Stomach (tissue), 9 donors: Measurements from ENCODE around the gene FBXL17. TPM values are rescaled to one million over a fixed set of nuclear protein-coding genes. Genes with fewer than 3 reads are reported as not detected.

Experiments
- DNase-seq, 2 donors: peaks; one replicate each; pipeline versions ENCODE4 v3.0.0 to v3.0.0-alpha.2; 2013 to 2019
- H3K27ac ChIP-seq, 5 donors: fragments of 200-600 bp in 4 of 5; sonication (generic) in 4 of 5; one replicate each; pipeline ENCODE4 v1.5.1; 2013 to 2019; ENCODE audit warnings: mild to moderate bottlenecking in 1 of 5, moderate library complexity in 1 of 5
- H3K27me3 ChIP-seq, 3 donors: fragments of 200-600 bp; sonication (generic); one replicate each; pipeline ENCODE4 v1.5.1; 2017 to 2019; ENCODE audit warnings: mixed run types in 1 of 3
- H3K36me3 ChIP-seq, 4 donors: fragments of 200-600 bp; sonication (generic); 1 replicate in 3 of 4; 2 replicates in 1 of 4; pipeline ENCODE4 v1.5.1; 2016 to 2019
- H3K4me1 ChIP-seq, 4 donors: fragments of 200-600 bp; sonication (generic); one replicate each; pipeline ENCODE4 v1.5.1; 2016 to 2019
- H3K4me3 ChIP-seq, 4 donors: fragments of 200-600 bp; sonication (generic) in 3 of 4; one replicate each; pipeline ENCODE4 v1.5.1; 2016 to 2019; ENCODE audit warnings: mild to moderate bottlenecking in 1 of 4
- H3K9me3 ChIP-seq, 4 donors: fragments of 200-600 bp; sonication (generic); one replicate each; pipeline ENCODE4 v1.5.1; 2016 to 2019
- EP300 ChIP-seq: sonication (generic); formaldehyde crosslinking; IDR thresholded peaks from one replicate; pipeline ENCODE4 v1.6.1; 2017; ENCODE audit warnings: antibody characterized with exemption
- POLR2A ChIP-seq, 4 donors: fragments of 450-650 bp; IDR thresholded peaks; one replicate each; pipeline ENCODE4 v1.6.1; 2016; ENCODE audit warnings: antibody characterized with exemption in 4 of 4, control low read depth in 2 of 4, mild to moderate bottlenecking in 1 of 4, moderate library complexity in 1 of 4
- POLR2AphosphoS5 ChIP-seq, 3 donors: sonication (generic); formaldehyde crosslinking; IDR thresholded peaks; one replicate each; pipeline ENCODE4 v1.6.1; 2016; ENCODE audit warnings: antibody characterized with exemption in 3 of 3
- WGBS, 5 donors: extraction: QIAGEN DNeasy Blood & Tissue Kit in 3 of 5; methylation state at CpG; one replicate each; pipeline versions ENCODE4 v1.1.5 to v1.1.7; 2013 to 2018; 5-methylcytosine and 5-hydroxymethylcytosine counted together
- intact Hi-C: fragments of 100-400 bp; cut with DNase I; formaldehyde crosslinking; loops from one replicate; pipeline ENCODE4 v1.15.1; 2023; ENCODE audit warnings: low total_unique reads
- polyA plus RNA-seq, 3 donors: library from polyadenylated mRNA; stranded (reverse); fragments of 200-250 nt; gene quantifications; one replicate each; pipeline ENCODE4 v1.2.3, GENCODE V29; 2013
- total RNA-seq, 5 donors: library from RNA; depleted of rRNA; stranded (reverse); fragments of >200 nt; gene quantifications; one replicate each; pipeline versions ENCODE4 v1.1.0 to v1.2.3, GENCODE V29; 2014 to 2016
- TF ChIP-seq, protein P1 (sequence below), 7 experiments: fragments of 450-650 bp in 4 of 7; fragments of 200-600 bp in 3 of 7; sonication (generic) in 3 of 7; IDR thresholded peaks; one replicate each; pipeline ENCODE4 v1.5.1; 2016 to 2019; ENCODE audit warnings: antibody characterized with exemption in 7 of 7, control low read depth in 2 of 7, mild to moderate bottlenecking in 1 of 7
- donor health status: healthy with polysubstance abuse.
- donor health status: Bipolar disorder and iron deficiency.
- donor health status: healthy.

The FBXL17 gene
- total and polyA plus RNA-seq, 8 donors: 3.8 to 28.0 (median 14.4) TPM

DNA sequence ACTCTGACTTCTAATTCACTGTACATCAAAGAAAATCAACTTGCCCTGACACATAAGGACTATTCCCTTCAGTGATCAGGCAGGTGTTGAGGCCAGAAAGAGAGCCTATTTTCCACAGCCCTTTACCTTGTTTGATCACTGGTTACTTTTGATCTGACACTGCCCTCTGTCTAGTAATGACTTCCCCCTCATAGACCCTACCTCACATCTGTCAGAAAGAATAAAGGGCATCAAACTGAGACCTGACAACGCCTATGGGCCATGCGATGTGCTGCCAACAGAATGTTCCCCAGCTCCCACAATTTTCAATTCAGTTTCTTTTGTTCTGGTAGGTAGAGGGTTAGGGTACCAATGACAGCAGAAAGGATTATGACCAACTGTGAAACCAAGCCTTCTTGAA is 47.7 kb downstream of the FBXL17 start:
- Histone ChIP-seq H3K4me3 (no peak overlapping the region), H3K36me3 (peaks cover 0 to 5% (median 2%) of the 10 kb centered on the region in 4 donors), H3K27ac (no peak overlapping the region), H3K27me3 (no peaks in the 10 kb centered on the region), H3K9me3 (no peaks in the 10 kb centered on the region), H3K4me1 (peaks cover 0 to 5% (median 0%) of the 10 kb centered on the region in 4 donors)
- TF ChIP-seq POLR2AphosphoS5 (IDR thresholded peaks at IDR 0.05): no peak
- TF ChIP-seq, protein P1, sequence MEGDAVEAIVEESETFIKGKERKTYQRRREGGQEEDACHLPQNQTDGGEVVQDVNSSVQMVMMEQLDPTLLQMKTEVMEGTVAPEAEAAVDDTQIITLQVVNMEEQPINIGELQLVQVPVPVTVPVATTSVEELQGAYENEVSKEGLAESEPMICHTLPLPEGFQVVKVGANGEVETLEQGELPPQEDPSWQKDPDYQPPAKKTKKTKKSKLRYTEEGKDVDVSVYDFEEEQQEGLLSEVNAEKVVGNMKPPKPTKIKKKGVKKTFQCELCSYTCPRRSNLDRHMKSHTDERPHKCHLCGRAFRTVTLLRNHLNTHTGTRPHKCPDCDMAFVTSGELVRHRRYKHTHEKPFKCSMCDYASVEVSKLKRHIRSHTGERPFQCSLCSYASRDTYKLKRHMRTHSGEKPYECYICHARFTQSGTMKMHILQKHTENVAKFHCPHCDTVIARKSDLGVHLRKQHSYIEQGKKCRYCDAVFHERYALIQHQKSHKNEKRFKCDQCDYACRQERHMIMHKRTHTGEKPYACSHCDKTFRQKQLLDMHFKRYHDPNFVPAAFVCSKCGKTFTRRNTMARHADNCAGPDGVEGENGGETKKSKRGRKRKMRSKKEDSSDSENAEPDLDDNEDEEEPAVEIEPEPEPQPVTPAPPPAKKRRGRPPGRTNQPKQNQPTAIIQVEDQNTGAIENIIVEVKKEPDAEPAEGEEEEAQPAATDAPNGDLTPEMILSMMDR (IDR thresholded peaks at IDR 0.05): no peak
- WGBS, 5 donors: 93 to 100% (median 98%) methylated on average over 2 of the region's 2 CpGs
- no peak for DNase-seq
- intact Hi-C loops: no loop called here

DNA sequence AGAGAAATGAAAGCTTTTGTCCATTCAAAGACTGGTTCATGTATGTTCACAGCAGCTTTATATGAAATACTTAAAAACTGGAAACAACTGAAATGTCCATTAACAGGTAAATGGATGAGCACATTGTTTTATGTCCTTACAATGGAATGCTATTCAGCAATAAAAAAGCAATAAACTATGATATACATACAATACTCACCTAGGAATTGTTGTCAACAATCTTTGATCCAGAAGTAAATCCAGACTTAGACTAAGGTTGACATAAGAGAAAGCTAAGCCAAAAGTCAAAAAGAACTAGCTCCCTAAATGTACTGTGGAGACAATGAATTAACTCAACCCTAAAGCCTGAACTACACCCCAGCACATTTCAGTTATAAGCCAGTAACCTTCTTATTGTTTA is 54.9 kb downstream of the FBXL17 start:
- H3K36me3 ChIP-seq: peaks cover 0 to 7% (median 0%) of the 10 kb centered on the region in 4 donors
- no peaks in the 10 kb centered on the region for H3K4me1 ChIP-seq
- no peak for DNase-seq
- intact Hi-C loops: no loop called here
- H3K27me3 ChIP-seq: no peaks in the 10 kb centered on the region
- H3K27ac ChIP-seq: no peak overlapping the region
- no peak for TF ChIP-seq POLR2A (IDR thresholded peaks at IDR 0.05)
- TF ChIP-seq, protein P1 (IDR thresholded peaks at IDR 0.05): no peak
- no peak for TF ChIP-seq POLR2AphosphoS5 (IDR thresholded peaks at IDR 0.05)
- TF ChIP-seq EP300: no peak
- H3K9me3 ChIP-seq: no peaks in the 10 kb centered on the region
- H3K4me3 ChIP-seq: no peak overlapping the region

DNA sequence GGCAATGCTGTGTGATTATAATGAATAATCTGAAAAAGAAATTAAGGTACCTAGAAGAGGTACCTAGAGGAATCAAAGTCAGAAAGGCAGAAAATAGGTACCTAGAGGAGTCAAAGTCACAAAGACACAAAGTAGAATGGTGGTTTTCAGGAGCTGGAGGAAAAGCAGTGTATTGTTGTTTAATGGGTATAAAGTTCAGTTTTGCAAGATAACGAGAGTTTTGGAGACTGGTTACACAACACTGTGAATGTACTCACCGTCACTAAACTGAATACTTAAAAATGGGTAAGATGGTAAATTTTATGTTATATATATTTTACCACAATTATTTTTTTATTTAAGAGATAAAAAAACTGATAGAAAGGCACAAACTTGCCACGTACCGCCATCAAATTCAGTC is 57.0 kb downstream of the FBXL17 start:
- H3K27me3 ChIP-seq: no peaks in the 10 kb centered on the region
- intact Hi-C loops: no loop called here
- no peak for DNase-seq
- peaks cover 0 to 7% (median 0%) of the 10 kb centered on the region in 4 donors for H3K36me3 ChIP-seq
- TF ChIP-seq POLR2AphosphoS5 (IDR thresholded peaks at IDR 0.05): no peak
- TF ChIP-seq, protein P1 (IDR thresholded peaks at IDR 0.05): no peak
- no peak for TF ChIP-seq POLR2A (IDR thresholded peaks at IDR 0.05)
- TF ChIP-seq EP300: no peak
- H3K9me3 ChIP-seq: no peaks in the 10 kb centered on the region
- no peak overlapping the region for H3K27ac ChIP-seq
- WGBS, 5 donors: 88 to 97% (median 95%) methylated on average over 4 of the region's 4 CpGs
- H3K4me3 ChIP-seq: no peak overlapping the region
- no peaks in the 10 kb centered on the region for H3K4me1 ChIP-seq

DNA sequence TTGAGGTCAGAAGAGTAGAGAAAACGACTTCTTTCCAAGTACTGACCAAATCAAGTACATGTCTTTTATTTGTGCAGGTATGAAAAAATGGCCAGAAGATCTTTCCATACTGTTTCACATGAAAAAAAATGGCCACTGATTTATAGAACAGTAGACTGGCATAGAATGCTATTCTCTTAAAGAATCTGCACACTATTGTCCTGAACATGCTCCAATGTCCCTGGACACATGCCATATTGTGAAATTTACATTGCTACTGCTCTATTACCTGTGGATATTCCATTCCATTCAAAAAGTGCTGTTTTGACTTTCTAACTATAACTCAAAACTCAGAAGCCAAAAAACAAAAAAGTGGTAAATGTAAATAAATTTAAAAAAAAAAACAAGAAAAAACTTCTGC is 60.6 kb downstream of the FBXL17 start:
- Histone ChIP-seq H3K4me1 (no peaks in the 10 kb centered on the region), H3K4me3 (no peak overlapping the region), H3K27me3 (no peaks in the 10 kb centered on the region), H3K27ac (no peak overlapping the region), H3K9me3 (no peaks in the 10 kb centered on the region), H3K36me3 (peaks cover 0 to 7% (median 0%) of the 10 kb centered on the region in 4 donors)
- no peak for DNase-seq
- intact Hi-C loops: no loop called here
- TF ChIP-seq, protein P1 (IDR thresholded peaks at IDR 0.05): no peak
- TF ChIP-seq EP300: no peak
- TF ChIP-seq POLR2AphosphoS5 (IDR thresholded peaks at IDR 0.05): no peak
- no peak for TF ChIP-seq POLR2A (IDR thresholded peaks at IDR 0.05)
- 84 to 94% (median 89%) methylated on average over 1 of the region's 1 CpG for WGBS, 5 donors
